Naive B cell (primary cell): ENCODE measurements around the gene PSMB11. TPM values are rescaled to one million over a fixed set of nuclear protein-coding genes. Genes with fewer than 3 reads are reported as not detected.
"Not testable (repeated sequence)": the region's sequence is repeated elsewhere in the genome, so short reads cannot be mapped to it uniquely, and the experiment has no call there.

Experiments
- ATAC-seq, 2 donors: fragments of 150-1000 bp; cut with Tn5 transposase; 2 replicates each; pipeline ENCODE4 v1.10.0; 2021; ENCODE audit warnings: low read depth in 2 of 2, mild to moderate bottlenecking in 2 of 2, moderate library complexity in 2 of 2
- DNase-seq: peaks from one replicate; pipeline ENCODE4 v3.0.0; 2022
- H3K27ac Mint-ChIP-seq, 6 donors: one replicate each; pipeline ENCODE4 v1.8.0; 2020 to 2022; ENCODE audit warnings: mild to moderate bottlenecking in 6 of 6, mixed read lengths in 6 of 6, moderate library complexity in 5 of 6, inconsistent platforms in 2 of 6
- H3K27me3 Mint-ChIP-seq, 3 donors: one replicate each; pipeline ENCODE4 v1.8.0; 2021 to 2022; ENCODE audit warnings: mixed read lengths in 3 of 3, mild to moderate bottlenecking in 1 of 3
- H3K36me3 Mint-ChIP-seq, 2 donors: one replicate each; pipeline ENCODE4 v1.8.0; 2020 to 2022; ENCODE audit warnings: mixed read lengths in 2 of 2, inconsistent platforms in 1 of 2, mild to moderate bottlenecking in 1 of 2
- H3K4me1 Mint-ChIP-seq, 3 donors: one replicate each; pipeline ENCODE4 v1.8.0; 2020 to 2022; ENCODE audit warnings: mixed read lengths in 3 of 3, inconsistent platforms in 1 of 3, mild to moderate bottlenecking in 1 of 3, moderate library complexity in 1 of 3
- H3K4me3 Mint-ChIP-seq, 8 donors: one replicate each; pipeline ENCODE4 v1.8.0; 2020 to 2022; ENCODE audit warnings: mild to moderate bottlenecking in 8 of 8, mixed read lengths in 8 of 8, moderate library complexity in 8 of 8, inconsistent platforms in 2 of 8
- H3K9me3 Mint-ChIP-seq, 7 donors: one replicate each; pipeline ENCODE4 v1.8.0; 2020 to 2022; ENCODE audit warnings: mixed read lengths in 7 of 7, mild to moderate bottlenecking in 5 of 7, inconsistent platforms in 2 of 7, moderate library complexity in 1 of 7
- polyA plus RNA-seq, 6 donors: library from polyadenylated mRNA; unstranded; fragments of 300-500 nt; fragmentation: Illumina TruSeq; gene quantifications; one replicate each; pipeline ENCODE4 v1.2.3, GENCODE V29; 2021; ENCODE audit warnings: low read depth in 6 of 6

Gene PSMB11
- polyA plus RNA-seq: not detected

DNA sequence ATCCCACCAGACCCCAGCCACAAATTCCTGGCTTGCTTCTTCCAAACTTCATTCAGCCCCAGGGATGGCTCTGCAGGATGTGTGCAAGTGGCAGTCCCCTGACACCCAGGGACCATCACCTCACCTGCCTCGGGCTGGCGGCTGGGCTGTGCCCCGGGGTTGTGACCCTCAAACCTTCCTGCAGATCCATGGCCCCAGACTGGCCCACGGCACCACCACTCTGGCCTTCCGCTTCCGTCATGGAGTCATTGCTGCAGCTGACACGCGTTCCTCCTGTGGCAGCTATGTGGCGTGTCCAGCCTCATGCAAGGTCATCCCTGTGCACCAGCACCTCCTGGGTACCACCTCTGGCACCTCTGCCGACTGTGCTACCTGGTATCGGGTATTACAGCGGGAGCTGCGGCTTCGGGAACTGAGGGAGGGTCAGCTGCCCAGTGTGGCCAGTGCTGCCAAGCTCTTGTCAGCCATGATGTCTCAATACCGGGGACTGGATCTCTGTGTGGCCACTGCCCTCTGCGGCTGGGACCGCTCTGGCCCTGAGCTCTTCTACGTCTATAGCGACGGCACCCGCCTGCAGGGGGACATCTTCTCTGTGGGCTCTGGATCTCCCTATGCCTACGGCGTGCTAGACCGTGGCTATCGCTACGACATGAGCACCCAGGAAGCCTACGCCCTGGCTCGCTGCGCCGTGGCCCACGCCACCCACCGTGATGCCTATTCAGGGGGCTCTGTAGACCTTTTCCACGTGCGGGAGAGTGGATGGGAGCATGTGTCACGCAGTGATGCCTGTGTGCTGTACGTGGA is at the start of gene PSMB11:
Gene PSMB11, plus strand, starts transcription at position 51 of the 804 bp plus-strand sequence. Its CDS starts 14 bp downstream, at position 65.
- no peak within 1 kb of the TSS for H3K27ac Mint-ChIP-seq
- H3K4me3 Mint-ChIP-seq: no peak within 1 kb of the TSS
- H3K4me1 Mint-ChIP-seq: no peaks in the 10 kb centered on the region
- peaks cover 0 to 1% (median 0%) of the 10 kb centered on the region in 7 donors for H3K9me3 Mint-ChIP-seq
- ATAC-seq (no peak), DNase-seq (no peak)
- H3K27me3 Mint-ChIP-seq: peaks cover 0 to 26% (median 0%) of the 10 kb centered on the region in 3 donors
- no peaks in the 10 kb centered on the region for H3K36me3 Mint-ChIP-seq

DNA sequence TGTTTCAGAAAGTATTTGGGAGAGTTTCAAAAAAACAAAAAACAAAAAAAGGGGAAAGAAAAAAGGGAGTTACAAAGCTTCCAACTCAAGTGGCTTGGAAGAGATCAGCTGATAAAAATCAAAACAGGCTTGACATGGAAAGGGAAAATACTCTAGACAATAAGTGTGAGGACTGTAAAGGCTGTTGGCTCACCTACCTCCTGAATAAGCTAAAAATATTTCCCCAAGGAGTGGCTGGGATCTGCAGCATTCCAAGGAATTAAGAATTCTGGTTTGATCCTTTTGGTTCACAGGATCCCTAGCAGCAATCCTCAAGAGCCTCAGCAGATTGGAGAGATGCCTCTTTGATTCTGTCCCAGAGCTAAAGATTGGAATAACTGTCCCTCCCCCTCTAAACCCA is 48.5 kb upstream of the PSMB11 start:
- Mint-ChIP-seq H3K36me3 (peaks cover 0 to 13% of the 10 kb centered on the region in 2 donors), H3K4me3 (no peak overlapping the region), H3K4me1 (peaks cover 0 to 3% (median 3%) of the 10 kb centered on the region in 3 donors), H3K27ac (peak overlapping the region in 1 of 6 donors; percentile 35), H3K9me3 (no peaks in the 10 kb centered on the region), H3K27me3 (no peaks in the 10 kb centered on the region)
- no peak for ATAC-seq
- no peak for DNase-seq

GRCh38 chr14:22994762-22995275 is 47.2 kb upstream of the PSMB11 start:
- H3K27ac Mint-ChIP-seq: no peak overlapping the region
- H3K36me3 Mint-ChIP-seq: peaks cover 0 to 13% of the 10 kb centered on the region in 2 donors
- H3K9me3 Mint-ChIP-seq: no peaks in the 10 kb centered on the region
- H3K4me1 Mint-ChIP-seq: peaks cover 0 to 3% (median 3%) of the 10 kb centered on the region in 3 donors
- H3K27me3 Mint-ChIP-seq: no peaks in the 10 kb centered on the region
- no peak overlapping the region for H3K4me3 Mint-ChIP-seq
- peak; percentile 20 for DNase-seq
- peak; percentile 59 to 68 for ATAC-seq

DNA sequence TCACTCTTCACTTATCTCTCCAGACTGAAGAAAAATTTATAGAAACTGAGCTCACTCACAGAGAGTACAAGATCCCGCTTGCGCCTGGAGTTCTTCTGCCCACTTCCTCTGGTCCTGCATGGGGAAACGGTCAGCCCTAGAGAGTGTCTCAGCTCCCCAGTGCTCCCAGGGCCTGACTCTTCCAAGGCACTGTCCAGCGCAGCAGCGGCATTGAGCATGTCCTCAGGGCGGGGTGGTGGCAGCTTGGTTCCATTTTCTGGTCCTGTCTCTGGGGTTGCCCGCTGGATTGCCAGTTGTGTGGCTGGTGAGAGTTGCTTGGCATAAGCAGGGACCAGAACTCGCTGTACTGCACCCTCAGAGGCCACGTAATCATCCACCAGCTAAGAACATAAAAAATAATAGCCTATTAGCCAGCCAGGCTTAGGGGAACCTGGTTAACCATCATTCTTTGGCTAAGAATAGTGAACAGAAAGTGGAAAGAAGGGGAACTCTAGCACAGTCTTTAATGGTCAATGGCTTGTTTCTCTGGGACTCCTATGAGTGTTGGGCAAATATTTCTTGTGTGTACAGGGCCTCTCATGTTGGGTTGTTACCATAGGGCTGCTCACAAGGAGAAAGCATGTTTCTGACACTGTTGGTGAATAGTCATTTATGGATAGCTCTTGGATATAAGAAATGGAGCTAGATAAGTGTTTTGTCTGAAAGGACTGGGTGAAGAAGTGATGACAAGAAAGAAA is 46.0 kb upstream of the PSMB11 start:
- Mint-ChIP-seq H3K27me3 (no peaks in the 10 kb centered on the region), H3K27ac (no peak overlapping the region), H3K9me3 (no peaks in the 10 kb centered on the region), H3K4me3 (no peak overlapping the region), H3K36me3 (peaks cover 0 to 9% of the 10 kb centered on the region in 2 donors), H3K4me1 (peaks cover 0 to 3% (median 3%) of the 10 kb centered on the region in 3 donors)
- no peak for ATAC-seq
- DNase-seq: no peak

- H3K36me3 Mint-ChIP-seq: peaks cover 0 to 9% of the 10 kb centered on the region in 2 donors
- no peaks in the 10 kb centered on the region for H3K27me3 Mint-ChIP-seq
- ATAC-seq (no peak), DNase-seq (no peak)
- H3K9me3 Mint-ChIP-seq: no peaks in the 10 kb centered on the region
- H3K4me1 Mint-ChIP-seq: peaks cover 0 to 3% (median 3%) of the 10 kb centered on the region in 3 donors
- H3K4me3 Mint-ChIP-seq: no peak overlapping the region
- no peak overlapping the region for H3K27ac Mint-ChIP-seq
These were observed 45.0 kb upstream of the PSMB11 start for GRCh38 chr14:22996768-22997654.

- Mint-ChIP-seq H3K27me3 (no peaks in the 10 kb centered on the region), H3K4me1 (peaks cover 0 to 3% (median 3%) of the 10 kb centered on the region in 3 donors), H3K27ac (no peak overlapping the region), H3K4me3 (no peak overlapping the region), H3K36me3 (peaks cover 0 to 9% of the 10 kb centered on the region in 2 donors), H3K9me3 (no peaks in the 10 kb centered on the region)
- ATAC-seq (no peak), DNase-seq (no peak)
These were observed 44.2 kb upstream of the PSMB11 start for GRCh38 chr14:22997676-22998323.

DNA sequence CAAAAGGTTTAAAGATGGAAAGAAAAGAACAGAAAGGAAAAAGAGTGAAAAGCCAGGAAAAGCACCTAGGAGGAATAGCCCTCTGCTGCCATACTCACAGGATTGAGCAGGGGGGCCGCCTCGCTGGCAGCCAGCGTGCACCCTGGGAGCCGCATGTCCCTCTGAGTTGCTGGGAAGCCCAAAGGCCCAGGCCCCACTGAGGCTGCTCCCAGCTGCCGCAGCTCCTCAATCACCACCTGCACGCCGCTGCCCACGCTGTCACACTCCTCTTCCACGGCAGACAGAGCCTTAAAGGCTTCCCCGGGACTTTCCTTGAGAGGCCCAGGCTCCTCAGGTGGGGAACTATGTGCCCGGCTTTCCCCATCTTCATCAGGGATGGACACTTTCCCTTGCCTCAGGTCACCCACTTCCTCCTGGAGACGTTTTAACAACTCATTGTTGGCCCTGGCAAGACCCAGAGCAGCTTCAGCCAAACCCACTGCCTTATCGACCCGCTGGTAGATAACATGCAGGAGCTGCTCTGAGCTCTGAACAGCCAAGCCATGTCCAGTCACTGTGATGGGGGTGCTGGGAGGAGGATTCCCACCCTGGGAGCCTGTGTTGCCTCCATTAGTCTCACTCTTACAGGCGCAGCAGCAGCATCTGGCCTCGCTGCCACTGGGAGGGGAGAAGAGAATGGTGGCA is 43.5 kb upstream of the PSMB11 start:
- Mint-ChIP-seq H3K9me3 (no peaks in the 10 kb centered on the region), H3K4me3 (no peak overlapping the region), H3K4me1 (peaks cover 0 to 3% (median 3%) of the 10 kb centered on the region in 3 donors), H3K36me3 (peaks cover 0 to 5% of the 10 kb centered on the region in 2 donors), H3K27me3 (no peaks in the 10 kb centered on the region), H3K27ac (no peak overlapping the region)
- ATAC-seq (no peak), DNase-seq (no peak)

- Mint-ChIP-seq H3K9me3 (no peaks in the 10 kb centered on the region), H3K4me3 (no peak overlapping the region), H3K27me3 (no peaks in the 10 kb centered on the region), H3K27ac (no peak overlapping the region), H3K36me3 (no peaks in the 10 kb centered on the region), H3K4me1 (peaks cover 0 to 6% (median 0%) of the 10 kb centered on the region in 3 donors)
- no peak for ATAC-seq
- no peak for DNase-seq
These were observed 41.2 kb upstream of the PSMB11 start for GRCh38 chr14:23000860-23001259.

DNA sequence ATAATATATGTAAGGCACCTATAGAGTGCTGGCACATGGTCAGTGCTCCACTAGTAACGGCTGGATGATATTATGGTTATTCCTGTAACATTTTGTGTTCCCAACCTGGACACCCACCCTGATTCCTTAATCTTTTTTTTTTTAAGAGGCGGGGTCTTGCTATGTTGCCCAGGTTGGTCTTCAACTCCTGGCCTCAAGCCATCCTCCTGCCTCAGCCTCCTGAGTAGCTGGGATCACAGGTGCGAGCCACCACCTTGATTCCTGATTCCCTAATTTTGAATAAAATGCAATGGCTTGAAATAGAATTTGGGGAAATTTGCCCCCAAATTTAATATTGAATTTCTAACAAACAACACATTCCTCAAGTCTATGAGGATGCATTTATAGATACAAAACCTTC is 39.4 kb upstream of the PSMB11 start:
- no peak overlapping the region for H3K27ac Mint-ChIP-seq

GRCh38 chr14:23004274-23004673 is 37.7 kb upstream of the PSMB11 start:
- H3K27me3 Mint-ChIP-seq, ATAC-seq: not testable (repeated sequence)
- peak overlapping the region in 1 of 8 donors; percentile 54 for H3K4me3 Mint-ChIP-seq

More for the DNA sequence above, 39.4 kb upstream of the PSMB11 start:
- DNase-seq: no peak
- Mint-ChIP-seq H3K4me3 (no peak overlapping the region), H3K9me3 (no peaks in the 10 kb centered on the region), H3K27me3 (no peaks in the 10 kb centered on the region), H3K36me3 (no peaks in the 10 kb centered on the region), H3K4me1 (peaks cover 0 to 23% (median 4%) of the 10 kb centered on the region in 3 donors)
- no peak for ATAC-seq

DNA sequence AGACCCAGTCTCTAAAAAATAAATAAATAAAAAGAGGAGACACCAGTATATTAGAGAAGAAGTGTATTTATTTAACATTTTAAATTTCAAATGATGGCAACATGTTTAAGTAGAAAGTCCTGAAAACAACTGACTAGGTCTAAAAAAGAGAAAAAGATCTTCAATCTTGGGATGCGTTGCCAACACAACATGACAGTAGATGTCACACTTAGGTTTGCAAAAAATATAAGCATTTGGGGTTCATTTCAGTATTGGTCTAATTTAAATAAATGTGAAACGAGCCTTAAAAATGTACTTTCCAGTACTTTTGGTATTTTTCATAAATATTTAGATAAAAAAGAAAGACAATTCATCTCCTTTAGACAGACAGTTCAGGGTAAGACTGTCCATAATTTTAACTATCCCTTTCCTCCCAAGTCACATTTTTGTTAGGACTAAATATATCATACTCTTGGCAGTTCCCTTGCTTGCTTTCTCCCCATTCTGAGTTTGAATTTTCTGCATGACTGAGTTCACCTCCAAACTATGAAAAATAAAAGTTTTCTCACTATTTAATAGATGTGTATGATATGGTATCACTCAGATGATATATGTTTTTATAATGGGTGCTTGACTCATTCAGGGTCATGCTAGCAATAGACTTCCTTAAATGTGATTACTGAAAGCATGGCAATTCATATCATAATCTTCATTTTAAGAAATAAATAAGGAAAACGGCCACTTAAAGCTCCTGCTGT is 36.4 kb upstream of the PSMB11 start:
- ATAC-seq (no peak), DNase-seq (no peak)
- Mint-ChIP-seq H3K27me3 (no peaks in the 10 kb centered on the region), H3K9me3 (no peaks in the 10 kb centered on the region), H3K4me3 (peak overlapping the region; percentile 94 to 99 (median 98)), H3K4me1 (peaks cover 10 to 45% (median 14%) of the 10 kb centered on the region in 3 donors), H3K27ac (peak overlapping the region in 3 of 6 donors; percentile 58 to 97 (median 88)), H3K36me3 (no peaks in the 10 kb centered on the region)

More at GRCh38 chr14:23004274-23004673, 37.7 kb upstream of the PSMB11 start:
- H3K36me3 Mint-ChIP-seq, H3K27ac Mint-ChIP-seq, DNase-seq, H3K9me3 Mint-ChIP-seq: not testable (repeated sequence)
- H3K4me1 Mint-ChIP-seq: peaks cover 10 to 39% (median 10%) of the 10 kb centered on the region in 3 donors
